Measurements from ENCODE around the gene PPP1R14B. TPM values are rescaled to one million over a fixed set of nuclear protein-coding genes. Genes with fewer than 3 reads are reported as not detected.
A peak's percentile ranks its signal among the peaks of the same experiment; 100 is the strongest.

Gene PPP1R14B
- total RNA-seq, 1 donor from 2014 or later = 238 TPM

GRCh38 chr11:64262271-64263002 lies 15.7 kb upstream of the PPP1R14B start:
- Mint-ChIP-seq H3K36me3 (ENCODE audit: low read depth) (peaks cover 17% of the 10 kb centered on the region), H3K9me3 (no peaks in the 10 kb centered on the region), H3K27ac (no peak overlapping the region), H3K27me3 (ENCODE audit: insufficient read depth) (no peaks in the 10 kb centered on the region), H3K4me3 (no peak overlapping the region), H3K4me1 (ENCODE audit: low read depth) (peaks cover 12% of the 10 kb centered on the region)
- intact Hi-C loops (cut with micrococcal nuclease) = no loop called here
- no peak for DNase-seq (ENCODE audit: low spot score)

- Mint-ChIP-seq H3K4me3 (no peak overlapping the region), H3K9me3 (no peaks in the 10 kb centered on the region), H3K27me3 (ENCODE audit: insufficient read depth) (no peaks in the 10 kb centered on the region), H3K27ac (no peak overlapping the region), H3K36me3 (ENCODE audit: low read depth) (peaks cover 17% of the 10 kb centered on the region), H3K4me1 (ENCODE audit: low read depth) (peaks cover 12% of the 10 kb centered on the region)
- intact Hi-C loops (cut with micrococcal nuclease) = no loop called here
- DNase-seq (ENCODE audit: low spot score) = no peak
Observed at GRCh38 chr11:64261556-64262080, 14.9 kb upstream of the PPP1R14B start.

- no peak overlapping the region for H3K4me3 Mint-ChIP-seq
- intact Hi-C loops (cut with micrococcal nuclease) = no loop called here
- no peaks in the 10 kb centered on the region for H3K27me3 Mint-ChIP-seq (ENCODE audit: insufficient read depth)
- DNase-seq (ENCODE audit: low spot score) = no peak
- H3K27ac Mint-ChIP-seq = peak overlapping the region; percentile 36
- no peaks in the 10 kb centered on the region for H3K9me3 Mint-ChIP-seq
- H3K4me1 Mint-ChIP-seq (ENCODE audit: low read depth) = peaks cover 12% of the 10 kb centered on the region
- H3K36me3 Mint-ChIP-seq (ENCODE audit: low read depth) = peaks cover 15% of the 10 kb centered on the region
Observed at GRCh38 chr11:64260147-64260708, 13.5 kb upstream of the PPP1R14B start.

- Mint-ChIP-seq H3K4me1 (ENCODE audit: low read depth) (peaks cover 12% of the 10 kb centered on the region), H3K27me3 (ENCODE audit: insufficient read depth) (no peaks in the 10 kb centered on the region), H3K27ac (peak overlapping the region; percentile 8), H3K4me3 (no peak overlapping the region), H3K9me3 (no peaks in the 10 kb centered on the region), H3K36me3 (ENCODE audit: low read depth) (peaks cover 15% of the 10 kb centered on the region)
- intact Hi-C loops (cut with micrococcal nuclease) = no loop called here
- DNase-seq (ENCODE audit: low spot score) = no peak
Observed at GRCh38 chr11:64259533-64260067, 12.9 kb upstream of the PPP1R14B start.

- Mint-ChIP-seq H3K4me1 (ENCODE audit: low read depth) (peaks cover 12% of the 10 kb centered on the region), H3K36me3 (ENCODE audit: low read depth) (peaks cover 15% of the 10 kb centered on the region), H3K4me3 (no peak overlapping the region), H3K27me3 (ENCODE audit: insufficient read depth) (no peaks in the 10 kb centered on the region), H3K27ac (no peak overlapping the region), H3K9me3 (no peaks in the 10 kb centered on the region)
- no peak for DNase-seq (ENCODE audit: low spot score)
- intact Hi-C loops (cut with micrococcal nuclease) = no loop called here
Observed at GRCh38 chr11:64258946-64259532, 12.3 kb upstream of the PPP1R14B start.

- Mint-ChIP-seq H3K4me1 (ENCODE audit: low read depth) (peaks cover 12% of the 10 kb centered on the region), H3K9me3 (no peaks in the 10 kb centered on the region), H3K36me3 (ENCODE audit: low read depth) (peaks cover 15% of the 10 kb centered on the region), H3K4me3 (no peak overlapping the region), H3K27me3 (ENCODE audit: insufficient read depth) (no peaks in the 10 kb centered on the region), H3K27ac (no peak overlapping the region)
- intact Hi-C loops (cut with micrococcal nuclease) = no loop called here
- DNase-seq (ENCODE audit: low spot score) = no peak
Observed at GRCh38 chr11:64258356-64258755, 11.6 kb upstream of the PPP1R14B start.

GRCh38 chr11:64256300-64256699 lies 9.6 kb upstream of the PPP1R14B start:
- Mint-ChIP-seq H3K36me3 (ENCODE audit: low read depth) (peaks cover 11% of the 10 kb centered on the region), H3K4me3 (no peak overlapping the region), H3K4me1 (ENCODE audit: low read depth) (peaks cover 12% of the 10 kb centered on the region), H3K27ac (no peak overlapping the region), H3K9me3 (no peaks in the 10 kb centered on the region), H3K27me3 (ENCODE audit: insufficient read depth) (no peaks in the 10 kb centered on the region)
- intact Hi-C loops (cut with micrococcal nuclease) = no loop called here
- DNase-seq (ENCODE audit: low spot score) = no peak

GRCh38 chr11:64255135-64256128 lies 8.7 kb upstream of the PPP1R14B start:
- Mint-ChIP-seq H3K36me3 (ENCODE audit: low read depth) (peaks cover 11% of the 10 kb centered on the region), H3K4me3 (no peak overlapping the region), H3K27ac (no peak overlapping the region), H3K27me3 (ENCODE audit: insufficient read depth) (no peaks in the 10 kb centered on the region), H3K4me1 (ENCODE audit: low read depth) (peaks cover 12% of the 10 kb centered on the region), H3K9me3 (no peaks in the 10 kb centered on the region)
- intact Hi-C loops (cut with micrococcal nuclease) = no loop called here
- DNase-seq (ENCODE audit: low spot score) = no peak

GRCh38 chr11:64254326-64254725 lies 7.6 kb upstream of the PPP1R14B start:
- Mint-ChIP-seq H3K36me3 (ENCODE audit: low read depth) (peaks cover 1% of the 10 kb centered on the region), H3K9me3 (no peaks in the 10 kb centered on the region), H3K27ac (no peak overlapping the region), H3K4me1 (ENCODE audit: low read depth) (peaks cover 6% of the 10 kb centered on the region), H3K4me3 (no peak overlapping the region), H3K27me3 (ENCODE audit: insufficient read depth) (no peaks in the 10 kb centered on the region)
- no peak for DNase-seq (ENCODE audit: low spot score)
- intact Hi-C loops (cut with micrococcal nuclease) = loop anchor here (5.0 kb wide), 1 partner anchor 103 kb away; the partner anchor contains the start of gene RPS6KA4

- intact Hi-C loops (cut with micrococcal nuclease) = loop anchor here (5.0 kb wide), 1 partner anchor 104 kb away; the partner anchor contains the start of gene RPS6KA4
- no peak overlapping the region for H3K27ac Mint-ChIP-seq
- H3K27me3 Mint-ChIP-seq (ENCODE audit: insufficient read depth) = no peaks in the 10 kb centered on the region
- no peaks in the 10 kb centered on the region for H3K36me3 Mint-ChIP-seq (ENCODE audit: low read depth)
- DNase-seq (ENCODE audit: low spot score) = no peak
- peak overlapping the region; percentile 26 for H3K4me3 Mint-ChIP-seq
- no peaks in the 10 kb centered on the region for H3K9me3 Mint-ChIP-seq
- peaks cover 5% of the 10 kb centered on the region for H3K4me1 Mint-ChIP-seq (ENCODE audit: low read depth)
Observed at GRCh38 chr11:64253481-64253880, 6.7 kb upstream of the PPP1R14B start.

- no peak overlapping the region for H3K27ac Mint-ChIP-seq
- no peaks in the 10 kb centered on the region for H3K36me3 Mint-ChIP-seq (ENCODE audit: low read depth)
- peaks cover 7% of the 10 kb centered on the region for H3K4me1 Mint-ChIP-seq (ENCODE audit: low read depth)
- no peak for DNase-seq (ENCODE audit: low spot score)
- H3K27me3 Mint-ChIP-seq (ENCODE audit: insufficient read depth) = no peaks in the 10 kb centered on the region
- peak overlapping the region; percentile 26 for H3K4me3 Mint-ChIP-seq
- intact Hi-C loops (cut with micrococcal nuclease) = loop anchor here (5.0 kb wide), 1 partner anchor 104 kb away; the partner anchor contains the start of gene RPS6KA4
- no peaks in the 10 kb centered on the region for H3K9me3 Mint-ChIP-seq
Observed at GRCh38 chr11:64253043-64253442, 6.3 kb upstream of the PPP1R14B start.
